CD4-positive, alpha-beta T cell (primary cell): ENCODE measurements around the gene AFAP1. TPM values are rescaled to one million over a fixed set of nuclear protein-coding genes. Genes with fewer than 3 reads are reported as not detected.

Experiments
- ATAC-seq: fragments of 200-7000 bp; cut with Tn5 transposase; one replicate; pipeline ENCODE4 v1.10.0; 2022; ENCODE audit warnings: mild to moderate bottlenecking; ENCODE audit not compliant: poor library complexity
- CTCF ChIA-PET: fragments of 350-600 bp; sonication (Branson Sonifier 250); formaldehyde crosslinking; loops from one replicate; lab custom pipeline; 2021; ENCODE audit warnings: antibody characterized with exemption, inconsistent platforms; lab: Charles Lee
- POLR2A ChIA-PET: fragments of 350-600 bp; sonication (Branson Sonifier 250); formaldehyde crosslinking; loops from one replicate; lab custom pipeline; 2021; ENCODE audit warnings: antibody characterized with exemption, inconsistent platforms; lab: Charles Lee
- DNase-seq, 14 experiments: peaks; one replicate each; pipeline ENCODE4 v3.0.0-alpha.2; 2013 to 2020; ENCODE audit warnings: mixed read lengths in 2 of 14
- H3K27ac ChIP-seq, 2 donors: one replicate each; pipeline versions ENCODE4 v1.5.1 to v1.7.0; 2013; ENCODE audit warnings: low read length in 2 of 2, low read depth in 1 of 2, mild to moderate bottlenecking in 1 of 2
- H3K27me3 ChIP-seq, 2 experiments: 1 replicate in 1 of 2; 2 replicates in 1 of 2; pipeline versions ENCODE4 v1.6.1 to v1.7.0; 2013; ENCODE audit warnings: low read length in 2 of 2, control low read depth in 1 of 2, mild to moderate bottlenecking in 1 of 2, moderate library complexity in 1 of 2; ENCODE audit not compliant: insufficient read depth in 2 of 2, control insufficient read depth in 1 of 2
- H3K36me3 ChIP-seq: one replicate; pipeline ENCODE4 v1.6.1; 2013; ENCODE audit warnings: low read length, control low read depth; ENCODE audit not compliant: insufficient read depth
- H3K4me1 ChIP-seq: one replicate; pipeline ENCODE4 v1.6.1; 2013; ENCODE audit warnings: low read length, control low read depth; ENCODE audit not compliant: insufficient read depth
- H3K4me3 ChIP-seq: one replicate; pipeline ENCODE4 v1.5.1; 2013; ENCODE audit warnings: mild to moderate bottlenecking, low read length, moderate library complexity
- H3K9me3 ChIP-seq, 2 experiments: 1 replicate in 1 of 2; 2 replicates in 1 of 2; pipeline versions ENCODE4 v1.6.1 to v1.7.0; 2013; ENCODE audit warnings: low read length in 2 of 2, mild to moderate bottlenecking in 2 of 2, control low read depth in 1 of 2, moderate library complexity in 1 of 2; ENCODE audit not compliant: control insufficient read depth in 1 of 2, insufficient read depth in 1 of 2
- H3K27ac Mint-ChIP-seq: one replicate; pipeline ENCODE4 v1.8.0; 2020; ENCODE audit warnings: mixed read lengths
- H3K27me3 Mint-ChIP-seq: one replicate; pipeline ENCODE4 v1.8.0; 2021; ENCODE audit warnings: mixed read lengths
- H3K36me3 Mint-ChIP-seq: one replicate; pipeline ENCODE4 v1.8.0; 2021; ENCODE audit warnings: low read depth, mixed read lengths
- H3K4me1 Mint-ChIP-seq: one replicate; pipeline ENCODE4 v1.8.0; 2021; ENCODE audit warnings: low read depth, mixed read lengths
- H3K4me3 Mint-ChIP-seq: one replicate; pipeline ENCODE4 v1.8.0; 2020; ENCODE audit warnings: mild to moderate bottlenecking, mixed read lengths
- H3K9me3 Mint-ChIP-seq: one replicate; pipeline ENCODE4 v1.8.0; 2020; ENCODE audit warnings: mixed read lengths
- CTCF ChIP-seq: fragments of 200-600 bp; IDR thresholded peaks from one replicate; pipeline ENCODE4 v1.8.0; 2022; ENCODE audit warnings: antibody characterized with exemption, mild to moderate bottlenecking
- intact Hi-C, 2 experiments: fragments of 100-400 bp; cut with DNase I in 1 of 2; cut with micrococcal nuclease in 1 of 2; formaldehyde crosslinking; loops; one replicate each; pipeline versions ENCODE4 v1.15.1 to v1.9.0; 2023 to 2025; cut with DNase I, micrococcal nuclease
- total RNA-seq, 174 experiments: library from RNA in 2 of 174; stranded (reverse) in 2 of 174; gene quantifications; one replicate each; pipeline ENCODE4 v1.2.3 and lab custom pipeline; 2021 to 2026

AFAP1 gene
- total RNA-seq, 2 experiments from 2014 or later, result 9.8 to 10.9 TPM

GRCh38 chr4:7723625-7724024, 216.0 kb downstream of the AFAP1 start:
- POLR2A ChIA-PET, result no interaction called here
- no peak for DNase-seq
- Histone ChIP-seq H3K4me3 (no peak overlapping the region), H3K36me3 (no peaks in the 10 kb centered on the region), H3K27me3 (peaks cover 5 to 7% of the 10 kb centered on the region in 2 experiments), H3K27ac (no peak overlapping the region), H3K4me1 (peaks cover 6% of the 10 kb centered on the region), H3K9me3 (peaks cover 0 to 23% of the 10 kb centered on the region in 2 experiments)
- Mint-ChIP-seq H3K27ac (no peak overlapping the region), H3K4me1 (peaks cover 3% of the 10 kb centered on the region), H3K36me3 (no peaks in the 10 kb centered on the region), H3K27me3 (peaks cover 26% of the 10 kb centered on the region), H3K4me3 (no peak overlapping the region), H3K9me3 (peaks cover 3% of the 10 kb centered on the region)
- no peak for ATAC-seq
- CTCF ChIA-PET, result no interaction called here
- no peak for TF ChIP-seq CTCF
- intact Hi-C loops, result loop anchor here in 1 of 2 experiments (5.0 kb wide), 1 partner anchor 531 kb away; the partner anchor contains the start of gene SORCS2

- H3K4me1 ChIP-seq, result peaks cover 6% of the 10 kb centered on the region
- no peak overlapping the region for H3K4me3 ChIP-seq
- Mint-ChIP-seq H3K27me3 (peaks cover 27% of the 10 kb centered on the region), H3K36me3 (no peaks in the 10 kb centered on the region), H3K27ac (no peak overlapping the region), H3K9me3 (peaks cover 3% of the 10 kb centered on the region), H3K4me1 (peaks cover 3% of the 10 kb centered on the region), H3K4me3 (no peak overlapping the region)
- CTCF ChIA-PET, result no interaction called here
- TF ChIP-seq CTCF, result no peak
- ATAC-seq (no peak), DNase-seq (no peak)
- H3K27me3 ChIP-seq, result peaks cover 5 to 7% of the 10 kb centered on the region in 2 experiments
- H3K9me3 ChIP-seq, result peaks cover 0 to 17% of the 10 kb centered on the region in 2 experiments
- intact Hi-C loops, result loop anchor here in 1 of 2 experiments (5.0 kb wide), 1 partner anchor 531 kb away; the partner anchor contains the start of gene SORCS2
- no peak overlapping the region for H3K27ac ChIP-seq
- POLR2A ChIA-PET, result no interaction called here
- H3K36me3 ChIP-seq, result no peaks in the 10 kb centered on the region
These were observed 216.8 kb downstream of the AFAP1 start for GRCh38 chr4:7722766-7723387.

GRCh38 chr4:7721984-7722551, 217.6 kb downstream of the AFAP1 start:
- ChIA-PET CTCF (no interaction called here), POLR2A (no interaction called here)
- no peak for TF ChIP-seq CTCF
- peaks cover 3% of the 10 kb centered on the region for H3K4me1 Mint-ChIP-seq
- Histone ChIP-seq H3K27me3 (peaks cover 5 to 11% of the 10 kb centered on the region in 2 experiments), H3K36me3 (no peaks in the 10 kb centered on the region), H3K27ac (no peak overlapping the region), H3K4me1 (peaks cover 6% of the 10 kb centered on the region), H3K9me3 (peaks cover 0 to 17% of the 10 kb centered on the region in 2 experiments), H3K4me3 (no peak overlapping the region)
- H3K9me3 Mint-ChIP-seq, result peaks cover 3% of the 10 kb centered on the region
- no peak overlapping the region for H3K27ac Mint-ChIP-seq
- DNase-seq, result no peak
- no peak for ATAC-seq
- H3K4me3 Mint-ChIP-seq, result no peak overlapping the region
- intact Hi-C loops, result loop anchor here in 1 of 2 experiments (5.0 kb wide), 1 partner anchor 530 kb away; the partner anchor contains the start of gene SORCS2
- no peaks in the 10 kb centered on the region for H3K36me3 Mint-ChIP-seq
- H3K27me3 Mint-ChIP-seq, result peaks cover 27% of the 10 kb centered on the region
